ENCODE measurements around the gene OLA1. TPM values are rescaled to one million over a fixed set of nuclear protein-coding genes. Genes with fewer than 3 reads are reported as not detected.

OLA1 gene
- polyA plus RNA-seq, 1 experiment: 148 TPM

GRCh38 chr2:174121612-174122011 lies 126.7 kb downstream of the OLA1 start:
- CTCF ChIA-PET: no interaction called here
- POLR2A ChIA-PET: no interaction called here
- TF ChIP-seq, protein P1, sequence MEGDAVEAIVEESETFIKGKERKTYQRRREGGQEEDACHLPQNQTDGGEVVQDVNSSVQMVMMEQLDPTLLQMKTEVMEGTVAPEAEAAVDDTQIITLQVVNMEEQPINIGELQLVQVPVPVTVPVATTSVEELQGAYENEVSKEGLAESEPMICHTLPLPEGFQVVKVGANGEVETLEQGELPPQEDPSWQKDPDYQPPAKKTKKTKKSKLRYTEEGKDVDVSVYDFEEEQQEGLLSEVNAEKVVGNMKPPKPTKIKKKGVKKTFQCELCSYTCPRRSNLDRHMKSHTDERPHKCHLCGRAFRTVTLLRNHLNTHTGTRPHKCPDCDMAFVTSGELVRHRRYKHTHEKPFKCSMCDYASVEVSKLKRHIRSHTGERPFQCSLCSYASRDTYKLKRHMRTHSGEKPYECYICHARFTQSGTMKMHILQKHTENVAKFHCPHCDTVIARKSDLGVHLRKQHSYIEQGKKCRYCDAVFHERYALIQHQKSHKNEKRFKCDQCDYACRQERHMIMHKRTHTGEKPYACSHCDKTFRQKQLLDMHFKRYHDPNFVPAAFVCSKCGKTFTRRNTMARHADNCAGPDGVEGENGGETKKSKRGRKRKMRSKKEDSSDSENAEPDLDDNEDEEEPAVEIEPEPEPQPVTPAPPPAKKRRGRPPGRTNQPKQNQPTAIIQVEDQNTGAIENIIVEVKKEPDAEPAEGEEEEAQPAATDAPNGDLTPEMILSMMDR (IDR thresholded peaks at IDR 0.05; ENCODE audit: low read depth, low read length): no peak
- Histone ChIP-seq H3K4me3 (ENCODE audit: low read depth, low read length) (no peak overlapping the region), H3K27ac (ENCODE audit: low read depth, low read length) (no peak overlapping the region), H3K9me3 (ENCODE audit: control insufficient read depth, insufficient read depth, low read length) (no peaks in the 10 kb centered on the region), H3K27me3 (ENCODE audit: control insufficient read depth, insufficient read depth, low read length) (no peaks in the 10 kb centered on the region)
- DNase-seq (ENCODE audit: low read depth, low spot score): no peak

- DNase-seq (ENCODE audit: low read depth, low spot score): no peak
- no peaks in the 10 kb centered on the region for H3K27me3 ChIP-seq (ENCODE audit: control insufficient read depth, insufficient read depth, low read length)
- no peaks in the 10 kb centered on the region for H3K9me3 ChIP-seq (ENCODE audit: control insufficient read depth, insufficient read depth, low read length)
- no peak overlapping the region for H3K27ac ChIP-seq (ENCODE audit: low read depth, low read length)
- H3K4me3 ChIP-seq (ENCODE audit: low read depth, low read length): no peak overlapping the region
- TF ChIP-seq, protein P1 (IDR thresholded peaks at IDR 0.05; ENCODE audit: low read depth, low read length): no peak
- CTCF ChIA-PET: no interaction called here
- POLR2A ChIA-PET: no interaction called here
Observed at GRCh38 chr2:174121175-174121574, 127.2 kb downstream of the OLA1 start.

GRCh38 chr2:174120346-174120745 lies 128.0 kb downstream of the OLA1 start:
- Histone ChIP-seq H3K27me3 (ENCODE audit: control insufficient read depth, insufficient read depth, low read length) (no peaks in the 10 kb centered on the region), H3K4me3 (ENCODE audit: low read depth, low read length) (no peak overlapping the region), H3K27ac (ENCODE audit: low read depth, low read length) (no peak overlapping the region), H3K9me3 (ENCODE audit: control insufficient read depth, insufficient read depth, low read length) (no peaks in the 10 kb centered on the region)
- ChIA-PET CTCF (interaction anchor here (0.5 to 0.6 kb wide), 2 partner anchors 16 to 220 kb away, joined by 4 to 5 read pairs; no protein-coding TSS in a partner anchor), POLR2A (interaction anchor here (0.5 kb wide), 1 partner anchor 134 kb away, joined by 3 read pairs; no protein-coding TSS in a partner anchor)
- DNase-seq (ENCODE audit: low read depth, low spot score): no peak
- TF ChIP-seq, protein P1 (IDR thresholded peaks at IDR 0.05; ENCODE audit: low read depth, low read length): no peak

DNA sequence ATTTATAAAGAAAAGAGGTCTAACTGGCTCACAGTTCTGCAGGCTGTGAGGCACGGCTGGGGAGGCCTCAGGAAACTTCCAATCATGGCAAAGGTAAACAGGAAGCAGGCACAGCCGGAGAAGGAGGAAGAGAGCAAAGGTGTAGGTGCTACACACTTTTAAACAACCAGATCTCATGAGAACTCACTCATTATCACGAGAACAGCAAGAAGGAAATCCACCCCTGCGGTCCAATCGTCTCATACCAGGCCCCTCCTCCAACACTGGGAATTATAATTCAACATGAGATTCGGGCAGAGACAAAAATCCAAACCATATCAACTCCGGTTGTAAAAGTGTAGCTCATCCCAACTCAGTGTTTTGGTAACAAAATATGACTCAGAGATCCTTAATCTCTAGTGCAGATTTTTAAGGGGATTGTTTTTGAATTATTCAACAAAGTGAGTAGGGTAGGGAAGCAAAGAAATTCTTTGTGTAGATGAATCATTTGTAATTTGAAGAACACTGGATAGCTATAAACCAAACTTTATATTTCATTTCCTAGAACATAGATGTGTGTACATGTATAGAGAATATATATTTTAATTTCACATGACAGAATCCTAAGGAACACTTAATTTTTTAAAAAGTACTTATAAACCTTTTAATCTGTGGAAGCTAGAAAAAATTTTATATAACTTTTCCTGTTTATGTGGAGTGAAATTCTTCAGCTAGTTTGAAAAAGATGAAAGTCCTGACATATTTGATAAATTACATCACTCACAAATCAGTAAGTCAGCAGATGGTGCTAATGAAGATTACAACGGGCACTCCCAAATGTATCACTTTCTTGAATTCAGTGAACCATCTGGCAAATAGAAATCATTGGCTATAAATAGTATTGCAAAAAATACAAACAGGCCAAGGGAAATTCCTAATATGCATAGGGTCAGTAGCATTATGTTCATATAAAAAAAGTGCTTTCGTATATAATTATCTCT lies 130.1 kb downstream of the OLA1 start:
- peak; percentile 43 for DNase-seq (ENCODE audit: low read depth, low spot score)
- TF ChIP-seq, protein P1 (IDR thresholded peaks at IDR 0.05; ENCODE audit: low read depth, low read length): no peak
- CTCF ChIA-PET: interaction anchor here (0.6 to 1.5 kb wide), 3 partner anchors 20 to 39 kb away, joined by 3 to 6 read pairs (median 3); no protein-coding TSS in a partner anchor
- H3K27ac ChIP-seq (ENCODE audit: low read depth, low read length): peak overlapping the region; percentile 66
- H3K4me3 ChIP-seq (ENCODE audit: low read depth, low read length): no peak overlapping the region
- no peaks in the 10 kb centered on the region for H3K27me3 ChIP-seq (ENCODE audit: control insufficient read depth, insufficient read depth, low read length)
- no peaks in the 10 kb centered on the region for H3K9me3 ChIP-seq (ENCODE audit: control insufficient read depth, insufficient read depth, low read length)
- POLR2A ChIA-PET: interaction anchor here (0.7 kb wide), 1 partner anchor 153 kb away, joined by 3 read pairs; no protein-coding TSS in a partner anchor

DNA sequence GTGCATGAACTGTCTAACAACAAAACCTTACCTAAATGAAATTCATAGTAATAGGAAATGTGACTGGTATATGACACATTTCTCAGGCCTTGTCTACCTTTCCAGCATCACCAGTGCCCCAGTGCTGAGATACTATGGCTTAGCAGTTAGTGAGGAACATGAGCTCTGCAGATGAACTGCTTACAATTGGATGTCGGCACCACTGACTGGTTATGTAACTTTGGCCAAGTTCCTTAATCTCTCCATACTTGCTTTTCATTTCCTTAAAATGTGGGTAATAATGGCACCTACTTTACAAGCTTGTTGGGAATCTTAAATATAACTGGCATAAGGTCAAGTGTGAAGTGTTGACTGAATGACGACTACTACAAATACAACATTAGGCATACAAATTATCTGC lies 136.3 kb downstream of the OLA1 start:
- Histone ChIP-seq H3K27ac (ENCODE audit: low read depth, low read length) (no peak overlapping the region), H3K27me3 (ENCODE audit: control insufficient read depth, insufficient read depth, low read length) (no peaks in the 10 kb centered on the region), H3K9me3 (ENCODE audit: control insufficient read depth, insufficient read depth, low read length) (no peaks in the 10 kb centered on the region), H3K4me3 (ENCODE audit: low read depth, low read length) (no peak overlapping the region)
- ChIA-PET CTCF (no interaction called here), POLR2A (no interaction called here)
- DNase-seq (ENCODE audit: low read depth, low spot score): no peak
- TF ChIP-seq, protein P1 (IDR thresholded peaks at IDR 0.05; ENCODE audit: low read depth, low read length): no peak
